Ectodermal cell (in vitro differentiated cells): Measurements from ENCODE around the gene C2CD5.
"Not testable (repeated sequence)": the region's sequence is repeated elsewhere in the genome, so short reads cannot be mapped to it uniquely, and the experiment has no call there.

ENCODE experiments used
- H3K27ac ChIP-seq: 2 replicates; pipeline ENCODE4 v1.7.0; 2013; ENCODE audit warnings: mild to moderate bottlenecking, low read depth, low read length; ENCODE audit not compliant: insufficient read depth, poor library complexity, severe bottlenecking
- H3K27me3 ChIP-seq: 2 replicates; pipeline ENCODE4 v1.7.0; 2013; ENCODE audit warnings: mild to moderate bottlenecking, low read length; ENCODE audit not compliant: insufficient read depth, control insufficient read depth, poor library complexity, severe bottlenecking
- H3K36me3 ChIP-seq: one replicate; pipeline ENCODE4 v1.7.0; 2013; ENCODE audit warnings: low read length; ENCODE audit not compliant: control insufficient read depth, insufficient read depth
- H3K4me1 ChIP-seq: one replicate; pipeline ENCODE4 v1.7.0; 2013; ENCODE audit warnings: low read length; ENCODE audit not compliant: control insufficient read depth, insufficient read depth
- H3K4me3 ChIP-seq: 2 replicates; pipeline ENCODE4 v1.7.0; 2013; ENCODE audit warnings: low read depth, low read length, control low read depth; ENCODE audit not compliant: insufficient read depth
- H3K9me3 ChIP-seq: 2 replicates; pipeline ENCODE4 v1.7.0; 2013; ENCODE audit warnings: mild to moderate bottlenecking, low read length, moderate library complexity; ENCODE audit not compliant: control insufficient read depth
- WGBS, 2 experiments: methylation state at CpG; one replicate each; pipeline ENCODE4 v1.1.7; 2013; ENCODE audit warnings: missing lambda C conversion rate in 2 of 2; 5-methylcytosine and 5-hydroxymethylcytosine counted together

Gene C2CD5

GRCh38 chr12:22518998-22519397 is 25.3 kb downstream of the C2CD5 start:
- Histone ChIP-seq H3K4me1 (no peaks in the 10 kb centered on the region), H3K27me3 (no peaks in the 10 kb centered on the region), H3K9me3 (no peaks in the 10 kb centered on the region), H3K27ac (no peak overlapping the region), H3K4me3 (no peak overlapping the region), H3K36me3 (peaks cover 1% of the 10 kb centered on the region)
- WGBS, 2 experiments: 93 to 97% methylated on average over 6 of the region's 6 CpGs

- 80 to 93% methylated on average over 1 of the region's 1 CpG for WGBS, 2 experiments
- Histone ChIP-seq H3K36me3 (no peaks in the 10 kb centered on the region), H3K27ac (no peak overlapping the region), H3K4me3 (no peak overlapping the region), H3K27me3 (no peaks in the 10 kb centered on the region), H3K4me1 (no peaks in the 10 kb centered on the region), H3K9me3 (no peaks in the 10 kb centered on the region)
Measured at GRCh38 chr12:22518060-22518719, 26.2 kb downstream of the C2CD5 start.

- WGBS, 2 experiments: 86 to 91% methylated on average over 1 of the region's 1 CpG
- Histone ChIP-seq H3K27me3 (no peaks in the 10 kb centered on the region), H3K36me3 (no peaks in the 10 kb centered on the region)
Measured at GRCh38 chr12:22514875-22515274, 29.5 kb downstream of the C2CD5 start.

GRCh38 chr12:22505826-22506225 is 38.5 kb downstream of the C2CD5 start:
- Histone ChIP-seq H3K27me3 (no peaks in the 10 kb centered on the region), H3K4me1 (no peaks in the 10 kb centered on the region), H3K36me3 (peaks cover 5% of the 10 kb centered on the region), H3K9me3 (no peaks in the 10 kb centered on the region), H3K4me3 (no peak overlapping the region), H3K27ac (no peak overlapping the region)
- WGBS, 2 experiments: 94 to 100% methylated on average over 2 of the region's 2 CpGs

More at GRCh38 chr12:22514875-22515274, 29.5 kb downstream of the C2CD5 start:
- no peaks in the 10 kb centered on the region for H3K9me3 ChIP-seq
- H3K4me1 ChIP-seq: no peaks in the 10 kb centered on the region
- H3K4me3 ChIP-seq: no peak overlapping the region
- no peak overlapping the region for H3K27ac ChIP-seq

GRCh38 chr12:22500100-22500499 is 44.2 kb downstream of the C2CD5 start:
- no peak overlapping the region for H3K4me3 ChIP-seq
- no peaks in the 10 kb centered on the region for H3K9me3 ChIP-seq
- no peaks in the 10 kb centered on the region for H3K36me3 ChIP-seq
- H3K27ac ChIP-seq: no peak overlapping the region
- no peaks in the 10 kb centered on the region for H3K4me1 ChIP-seq
- H3K27me3 ChIP-seq: no peaks in the 10 kb centered on the region
- 96% methylated on average over 4 of the region's 4 CpGs for WGBS, 2 experiments

GRCh38 chr12:22499445-22499844 is 44.9 kb downstream of the C2CD5 start:
- Histone ChIP-seq H3K36me3 (no peaks in the 10 kb centered on the region), H3K9me3 (no peaks in the 10 kb centered on the region), H3K27ac (no peak overlapping the region), H3K4me1 (no peaks in the 10 kb centered on the region), H3K4me3 (no peak overlapping the region), H3K27me3 (no peaks in the 10 kb centered on the region)
- WGBS, 2 experiments: 92 to 96% methylated on average over 1 to 2 of the region's 2 CpGs

- WGBS, 2 experiments: 100% methylated on average over 1 of the region's 1 CpG
- Histone ChIP-seq H3K36me3 (peaks cover 2% of the 10 kb centered on the region), H3K4me1 (no peaks in the 10 kb centered on the region), H3K4me3 (no peak overlapping the region), H3K9me3 (no peaks in the 10 kb centered on the region), H3K27ac (no peak overlapping the region), H3K27me3 (no peaks in the 10 kb centered on the region)
Measured at GRCh38 chr12:22494319-22494718, 50.0 kb downstream of the C2CD5 start.

GRCh38 chr12:22491034-22491433 is 53.3 kb downstream of the C2CD5 start:
- peaks cover 3% of the 10 kb centered on the region for H3K36me3 ChIP-seq
- 91 to 93% methylated on average over 1 of the region's 1 CpG for WGBS, 2 experiments

GRCh38 chr12:22488478-22488877 is 55.9 kb downstream of the C2CD5 start:
- WGBS, 2 experiments: 98 to 100% methylated on average over 1 to 3 of the region's 3 CpGs
- no peaks in the 10 kb centered on the region for H3K4me1 ChIP-seq
- H3K36me3 ChIP-seq: peaks cover 3% of the 10 kb centered on the region
- H3K9me3 ChIP-seq: no peaks in the 10 kb centered on the region
- H3K27me3 ChIP-seq: no peaks in the 10 kb centered on the region
- H3K4me3 ChIP-seq: no peak overlapping the region
- no peak overlapping the region for H3K27ac ChIP-seq

More at GRCh38 chr12:22491034-22491433, 53.3 kb downstream of the C2CD5 start:
- Histone ChIP-seq H3K27ac (no peak overlapping the region), H3K4me1 (no peaks in the 10 kb centered on the region), H3K4me3 (no peak overlapping the region), H3K9me3 (no peaks in the 10 kb centered on the region), H3K27me3 (no peaks in the 10 kb centered on the region)

- 100% methylated on average over 1 to 3 of the region's 3 CpGs for WGBS, 2 experiments
- not testable (repeated sequence) for H3K36me3 ChIP-seq
Measured at GRCh38 chr12:22487683-22488082, 56.7 kb downstream of the C2CD5 start.

More at GRCh38 chr12:22487683-22488082, 56.7 kb downstream of the C2CD5 start:
- H3K27ac ChIP-seq, H3K4me3 ChIP-seq, H3K9me3 ChIP-seq, H3K4me1 ChIP-seq, H3K27me3 ChIP-seq: not testable (repeated sequence)
